Measurements from ENCODE around the gene PCSK7. TPM values are rescaled to one million over a fixed set of nuclear protein-coding genes. Genes with fewer than 3 reads are reported as not detected.
"Not testable (repeated sequence)": the region's sequence is repeated elsewhere in the genome, so short reads cannot be mapped to it uniquely, and the experiment has no call there.

The PCSK7 gene
- total and polyA plus RNA-seq, 12 donors, result 20.5 to 47.0 (median 28.2) TPM

GRCh38 chr11:117185736-117186430 is 46.0 kb downstream of the PCSK7 start:
- intact Hi-C loops (cut with DNase I), result no loop called here
- 94 to 95% methylated on average over 5 of the region's 5 CpGs for WGBS, 2 donors
- peaks cover 0 to 93% (median 57%) of the 10 kb centered on the region in 9 donors for H3K36me3 ChIP-seq

DNA sequence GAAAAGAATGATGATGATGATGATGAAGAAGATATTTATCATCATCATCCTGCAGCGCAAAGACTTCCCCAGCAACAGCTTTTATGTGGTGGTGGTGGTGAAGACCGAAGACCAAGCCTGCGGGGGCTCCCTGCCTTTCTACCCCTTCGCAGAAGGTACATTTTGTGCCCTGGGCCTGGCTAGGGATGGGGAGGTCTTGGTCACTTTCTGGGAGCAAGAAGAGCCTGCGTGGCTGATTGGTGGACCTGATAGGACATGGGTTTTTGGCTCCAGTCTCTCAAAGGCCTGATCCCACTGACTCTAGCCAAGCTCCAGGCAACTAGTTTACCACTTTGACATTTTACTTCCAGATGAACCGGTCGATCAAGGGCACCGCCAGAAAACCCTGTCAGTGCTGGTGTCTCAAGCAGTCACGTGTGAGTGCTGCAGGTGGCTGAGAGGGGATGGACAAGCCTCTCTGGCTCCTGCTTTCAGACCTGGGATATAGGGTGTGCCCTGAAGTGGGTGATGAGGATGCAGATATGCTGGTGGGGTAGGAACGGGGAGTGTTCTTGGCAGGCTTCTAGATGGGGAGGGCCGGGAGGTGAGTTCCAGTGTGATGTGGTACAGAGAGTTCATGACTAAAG is 48.0 kb downstream of the PCSK7 start:
- ATAC-seq (no peak), DNase-seq (no peak)
- no peak overlapping the region for H3K4me3 ChIP-seq
- no peak overlapping the region for H3K27ac ChIP-seq
- WGBS, 2 donors, result 93% methylated on average over 11 of the region's 11 CpGs
- intact Hi-C loops (cut with DNase I), result loop anchor here in 6 of 10 donors (2.0 to 5.0 kb wide), 4 partner anchors 15 to 43 kb away; partner anchors contain the start of gene TAGLN (in 1 of the 6)
- H3K9me3 ChIP-seq, result no peaks in the 10 kb centered on the region
- no peaks in the 10 kb centered on the region for H3K27me3 ChIP-seq
- H3K4me1 ChIP-seq, result peaks cover 14 to 36% (median 23%) of the 10 kb centered on the region in 9 donors
- H3K36me3 ChIP-seq, result peaks cover 0 to 73% (median 44%) of the 10 kb centered on the region in 9 donors
- TF ChIP-seq, protein P1, sequence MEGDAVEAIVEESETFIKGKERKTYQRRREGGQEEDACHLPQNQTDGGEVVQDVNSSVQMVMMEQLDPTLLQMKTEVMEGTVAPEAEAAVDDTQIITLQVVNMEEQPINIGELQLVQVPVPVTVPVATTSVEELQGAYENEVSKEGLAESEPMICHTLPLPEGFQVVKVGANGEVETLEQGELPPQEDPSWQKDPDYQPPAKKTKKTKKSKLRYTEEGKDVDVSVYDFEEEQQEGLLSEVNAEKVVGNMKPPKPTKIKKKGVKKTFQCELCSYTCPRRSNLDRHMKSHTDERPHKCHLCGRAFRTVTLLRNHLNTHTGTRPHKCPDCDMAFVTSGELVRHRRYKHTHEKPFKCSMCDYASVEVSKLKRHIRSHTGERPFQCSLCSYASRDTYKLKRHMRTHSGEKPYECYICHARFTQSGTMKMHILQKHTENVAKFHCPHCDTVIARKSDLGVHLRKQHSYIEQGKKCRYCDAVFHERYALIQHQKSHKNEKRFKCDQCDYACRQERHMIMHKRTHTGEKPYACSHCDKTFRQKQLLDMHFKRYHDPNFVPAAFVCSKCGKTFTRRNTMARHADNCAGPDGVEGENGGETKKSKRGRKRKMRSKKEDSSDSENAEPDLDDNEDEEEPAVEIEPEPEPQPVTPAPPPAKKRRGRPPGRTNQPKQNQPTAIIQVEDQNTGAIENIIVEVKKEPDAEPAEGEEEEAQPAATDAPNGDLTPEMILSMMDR (IDR thresholded peaks at IDR 0.05), result no peak

More at GRCh38 chr11:117185736-117186430, 46.0 kb downstream of the PCSK7 start:
- TF ChIP-seq, protein P1 (IDR thresholded peaks at IDR 0.05), result no peak
- no peaks in the 10 kb centered on the region for H3K9me3 ChIP-seq
- H3K27me3 ChIP-seq, result no peaks in the 10 kb centered on the region
- H3K4me1 ChIP-seq, result peaks cover 2 to 32% (median 6%) of the 10 kb centered on the region in 9 donors
- peak overlapping the region in 1 of 10 donors; percentile 69 for H3K27ac ChIP-seq
- ATAC-seq (no peak), DNase-seq (no peak)
- no peak overlapping the region for H3K4me3 ChIP-seq

GRCh38 chr11:117183178-117183577 is 48.7 kb downstream of the PCSK7 start:
- H3K4me3 ChIP-seq, DNase-seq, ATAC-seq, H3K27me3 ChIP-seq, H3K27ac ChIP-seq, H3K9me3 ChIP-seq: not testable (repeated sequence)
- WGBS, 2 donors, result 96 to 97% methylated on average over 13 of the region's 13 CpGs
- peaks cover 14 to 34% (median 24%) of the 10 kb centered on the region in 9 donors for H3K4me1 ChIP-seq
- peaks cover 0 to 66% (median 37%) of the 10 kb centered on the region in 9 donors for H3K36me3 ChIP-seq
- intact Hi-C loops (cut with DNase I), result loop anchor here in 6 of 10 donors (2.0 to 5.0 kb wide), 4 partner anchors 16 to 44 kb away; partner anchors contain the start of gene TAGLN (in 1 of the 6)

DNA sequence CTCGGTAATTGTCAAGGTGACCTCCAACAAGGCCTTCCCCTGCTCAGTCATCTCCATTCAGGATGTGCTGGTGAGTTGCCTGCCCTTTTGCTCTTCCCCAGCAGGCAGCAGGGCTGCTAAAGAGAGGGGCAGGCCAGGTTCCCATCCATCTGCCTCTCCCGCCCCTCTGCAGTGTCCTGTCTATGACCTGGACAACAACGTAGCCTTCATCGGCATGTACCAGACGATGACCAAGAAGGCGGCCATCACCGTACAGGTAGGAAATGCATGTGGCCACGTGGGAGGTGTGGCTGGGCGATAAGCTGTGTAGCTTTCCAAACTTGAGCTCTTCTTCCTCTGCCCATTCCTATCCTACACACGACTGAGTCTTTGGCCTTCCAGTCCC is 49.3 kb downstream of the PCSK7 start:
- H3K27me3 ChIP-seq, result no peaks in the 10 kb centered on the region
- TF ChIP-seq, protein P1 (IDR thresholded peaks at IDR 0.05), result no peak
- H3K36me3 ChIP-seq, result peaks cover 0 to 60% (median 31%) of the 10 kb centered on the region in 9 donors
- H3K27ac ChIP-seq, result no peak overlapping the region
- DNase-seq (no peak), ATAC-seq (no peak)
- intact Hi-C loops (cut with DNase I), result loop anchor here in 6 of 10 donors (2.0 to 5.0 kb wide), 4 partner anchors 16 to 45 kb away; partner anchors contain the start of gene TAGLN (in 1 of the 6)
- no peaks in the 10 kb centered on the region for H3K9me3 ChIP-seq
- H3K4me3 ChIP-seq, result no peak overlapping the region
- peaks cover 14 to 40% (median 30%) of the 10 kb centered on the region in 9 donors for H3K4me1 ChIP-seq
- 90 to 93% methylated on average over 10 of the region's 10 CpGs for WGBS, 2 donors
